Measurements from ENCODE around the gene LSP1. TPM values are rescaled to one million over a fixed set of nuclear protein-coding genes. Genes with fewer than 3 reads are reported as not detected.
A peak's percentile ranks its signal among the peaks of the same experiment; 100 is the strongest.

LSP1 gene
- total and polyA plus RNA-seq, 12 donors = 4.0 to 1,341 (median 278) TPM

GRCh38 chr11:1920128-1920908 lies 67.4 kb downstream of the LSP1 start:
- no peak for DNase-seq
- TF ChIP-seq POLR2A (IDR thresholded peaks at IDR 0.05) (no peak), CTCF (IDR thresholded peaks at IDR 0.05) (no peak)
- H3K36me3 ChIP-seq (replicated peaks in 1 of 2) = no peaks in the 10 kb centered on the region
- H3K9me3 ChIP-seq (replicated peaks in 1 of 3) = no peaks in the 10 kb centered on the region
- H3K27ac ChIP-seq = peak overlapping the region in 1 of 5 donors; percentile 68
- H3K27me3 ChIP-seq = no peaks in the 10 kb centered on the region
- H3K4me1 ChIP-seq (replicated peaks in 1 of 2) = peaks cover 0 to 3% of the 10 kb centered on the region in 2 donors
- no peak overlapping the region for H3K4me3 ChIP-seq
- intact Hi-C loops (cut with DNase I) = loop anchor here in 1 of 2 donors (5.0 kb wide), 2 partner anchors 83 to 228 kb away; partner anchors contain the start of gene TNNI2
- WGBS, 4 donors = 89 to 95% (median 91%) methylated on average over 13 to 25 of the region's 25 CpGs

- Histone ChIP-seq H3K36me3 (replicated peaks in 1 of 2) (no peaks in the 10 kb centered on the region), H3K9me3 (replicated peaks in 1 of 3) (no peaks in the 10 kb centered on the region), H3K27me3 (no peaks in the 10 kb centered on the region), H3K27ac (peak overlapping the region in 1 of 5 donors; percentile 68), H3K4me3 (no peak overlapping the region), H3K4me1 (replicated peaks in 1 of 2) (peaks cover 0 to 3% of the 10 kb centered on the region in 2 donors)
- intact Hi-C loops (cut with DNase I) = loop anchor here in 1 of 2 donors (5.0 kb wide), 2 partner anchors 84 to 229 kb away; partner anchors contain the start of gene TNNI2
- DNase-seq = peak in 1 of 7 donors; percentile 7
- TF ChIP-seq POLR2A (IDR thresholded peaks at IDR 0.05) (no peak), CTCF (IDR thresholded peaks at IDR 0.05) (no peak)
- WGBS, 4 donors = 73 to 84% (median 78%) methylated on average over 9 to 21 of the region's 21 CpGs
Observed at GRCh38 chr11:1920909-1921573, 68.2 kb downstream of the LSP1 start.

DNA sequence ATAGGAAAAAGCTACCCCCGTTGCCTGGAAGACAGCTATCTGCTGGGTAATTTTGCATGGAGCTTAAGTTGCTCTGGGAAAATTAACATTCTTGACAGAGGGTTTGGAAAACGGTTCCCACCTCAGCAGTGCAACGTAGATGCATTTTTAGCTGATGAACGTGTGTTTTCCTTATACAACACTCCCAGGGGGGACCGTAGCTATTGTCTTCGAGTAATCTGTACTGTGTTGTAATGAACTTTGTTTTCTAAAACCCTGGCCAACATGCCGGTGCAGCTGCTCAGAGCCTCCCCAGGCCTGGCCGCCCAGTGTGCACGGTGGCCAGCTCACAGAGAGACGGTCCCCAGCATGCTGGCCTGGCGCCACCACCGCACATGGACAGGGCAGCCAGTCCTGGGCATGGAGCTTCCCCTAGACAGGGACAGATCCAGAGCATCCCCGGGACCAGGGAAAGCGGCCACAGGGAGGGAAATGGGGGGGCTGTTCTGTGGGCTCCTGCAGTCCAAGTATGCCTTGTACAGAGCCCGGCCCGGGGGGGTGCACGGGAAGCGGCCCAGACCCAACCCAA lies 68.8 kb downstream of the LSP1 start:
- Histone ChIP-seq H3K4me1 (replicated peaks in 1 of 2) (peaks cover 0 to 3% of the 10 kb centered on the region in 2 donors), H3K27ac (peak overlapping the region in 2 of 5 donors; percentile 54 to 68), H3K36me3 (replicated peaks in 1 of 2) (no peaks in the 10 kb centered on the region), H3K27me3 (no peaks in the 10 kb centered on the region), H3K4me3 (no peak overlapping the region), H3K9me3 (replicated peaks in 1 of 3) (no peaks in the 10 kb centered on the region)
- no peak for TF ChIP-seq CTCF (IDR thresholded peaks at IDR 0.05)
- no peak for TF ChIP-seq POLR2A (IDR thresholded peaks at IDR 0.05)
- WGBS, 4 donors = 53 to 65% (median 56%) methylated on average over 8 to 18 of the region's 18 CpGs
- peak in 3 of 7 donors; percentile 29 to 41 (median 30) for DNase-seq
- intact Hi-C loops (cut with DNase I) = loop anchor here in 1 of 2 donors (5.0 kb wide), 2 partner anchors 84 to 229 kb away; partner anchors contain the start of gene TNNI2

All from adrenal gland (tissue), 12 donors.